Left colon (tissue), 2 donors: Measurements from ENCODE around the gene PPP2R3A. TPM values are rescaled to one million over a fixed set of nuclear protein-coding genes. Genes with fewer than 3 reads are reported as not detected.

ENCODE experiments used
- ATAC-seq: fragments of 200-7000 bp; cut with Tn5 transposase; one replicate; pipeline ENCODE4 v1.9.1; 2020; ENCODE audit warnings: mild to moderate bottlenecking, moderate library complexity
- DNase-seq, 2 donors: peaks; one replicate each; pipeline ENCODE4 v3.0.0-alpha.2; 2020
- intact Hi-C, 2 donors: fragments of 100-400 bp; cut with DNase I in 1 of 2; cut with micrococcal nuclease in 1 of 2; formaldehyde crosslinking; loops; one replicate each; pipeline versions ENCODE4 v1.11.2 to v1.14.0; 2022; cut with DNase I, micrococcal nuclease
- total RNA-seq, 2 donors: library from RNA; stranded (reverse); fragmentation: NEBNext Ultra II Directional; extraction: Animal tissue kit (Norgen Biotek cat#: 25700); gene quantifications; one replicate each; pipeline ENCODE4 v1.2.1, GENCODE V29; 2021
- donor health status: DM: no; HTN: no; CAD: no.
- donor health status: DM: yes; HTN: yes; CAD: no.

Gene PPP2R3A
- total RNA-seq, 2 donors from 2014 or later, result 21.3 to 28.2 TPM

GRCh38 chr3:135997554-135998320 is 32.2 kb downstream of the PPP2R3A start:
- intact Hi-C loops, result no loop called here
- ATAC-seq (no peak), DNase-seq (no peak)

DNA sequence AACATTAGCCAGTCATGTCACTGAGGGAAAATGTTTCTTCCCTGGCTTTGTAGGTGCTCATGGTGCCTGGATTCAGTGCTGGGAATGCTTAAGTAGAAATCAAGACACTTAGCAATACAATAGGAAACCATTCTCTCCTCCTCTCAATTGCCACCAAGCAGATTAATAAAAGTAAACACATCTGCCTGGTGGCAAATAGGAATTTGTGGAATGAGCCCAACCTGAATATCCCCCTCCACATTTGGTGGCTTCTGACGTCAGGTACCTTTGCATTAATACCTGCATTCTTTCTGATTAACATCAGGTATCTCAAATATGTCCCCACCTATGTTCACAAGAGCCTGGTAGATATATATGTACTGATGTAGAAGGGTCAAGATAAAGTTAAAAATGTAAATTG is 42.7 kb downstream of the PPP2R3A start:
- DNase-seq (no peak), ATAC-seq (no peak)
- intact Hi-C loops, result no loop called here

DNA sequence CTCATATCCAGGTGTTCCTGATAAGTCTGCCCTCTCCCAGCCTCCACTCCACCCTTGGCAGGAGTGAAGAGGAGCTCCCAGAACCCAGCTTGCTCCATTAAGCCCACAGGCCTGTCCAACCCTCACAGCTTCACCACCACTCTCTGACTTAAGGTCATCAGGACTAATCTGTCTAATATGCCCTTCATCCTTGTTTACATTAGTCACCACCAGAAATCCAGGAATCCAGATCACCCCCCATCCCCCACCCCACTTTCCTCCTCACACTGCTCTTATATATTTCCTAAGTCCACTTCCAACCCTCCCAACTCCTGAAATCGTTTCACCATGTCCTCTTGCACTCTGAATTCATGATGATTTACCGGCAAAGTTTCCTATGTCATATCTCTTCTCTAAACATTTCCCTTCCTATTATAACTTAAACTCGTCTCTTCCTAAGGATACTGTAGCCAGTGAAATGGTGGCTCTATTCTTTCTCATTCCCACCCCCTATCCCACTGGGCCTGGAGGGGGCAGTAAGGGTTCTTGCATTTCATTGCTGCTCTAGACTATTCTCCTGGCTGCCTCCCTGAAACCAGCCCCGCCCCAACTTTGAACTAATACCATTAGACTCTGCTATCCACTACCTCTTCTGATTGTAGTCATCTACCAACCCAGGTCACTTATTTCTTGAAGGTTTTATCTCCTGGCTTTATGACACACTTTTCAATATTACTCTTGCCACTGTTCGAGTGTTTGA is 43.4 kb downstream of the PPP2R3A start:
- DNase-seq (no peak), ATAC-seq (no peak)
- intact Hi-C loops, result no loop called here

GRCh38 chr3:136018876-136019275 is 53.3 kb downstream of the PPP2R3A start:
- no peak for ATAC-seq
- no peak for DNase-seq
- intact Hi-C loops, result no loop called here

DNA sequence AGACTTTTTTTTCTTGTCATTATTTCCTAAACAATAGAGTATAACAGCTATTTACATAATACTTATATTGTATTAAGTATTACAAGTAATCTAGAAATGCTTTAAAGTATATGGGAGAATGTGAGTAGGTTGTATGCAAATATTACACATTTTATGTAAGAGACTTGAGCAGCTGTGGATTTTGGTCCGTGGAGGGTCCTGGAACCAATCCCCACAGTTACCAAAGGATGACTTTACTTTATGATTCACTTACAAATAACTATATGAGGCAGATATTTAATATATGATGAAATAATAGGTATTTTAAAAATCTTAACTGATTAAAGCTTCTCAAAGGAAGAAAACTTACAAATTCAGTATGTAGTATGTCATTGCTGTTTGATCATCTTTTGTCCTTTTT is 56.3 kb downstream of the PPP2R3A start:
- ATAC-seq (no peak), DNase-seq (no peak)
- intact Hi-C loops, result no loop called here

- ATAC-seq (no peak), DNase-seq (no peak)
- intact Hi-C loops, result no loop called here
Measured at GRCh38 chr3:136022529-136023263, 57.2 kb downstream of the PPP2R3A start.

DNA sequence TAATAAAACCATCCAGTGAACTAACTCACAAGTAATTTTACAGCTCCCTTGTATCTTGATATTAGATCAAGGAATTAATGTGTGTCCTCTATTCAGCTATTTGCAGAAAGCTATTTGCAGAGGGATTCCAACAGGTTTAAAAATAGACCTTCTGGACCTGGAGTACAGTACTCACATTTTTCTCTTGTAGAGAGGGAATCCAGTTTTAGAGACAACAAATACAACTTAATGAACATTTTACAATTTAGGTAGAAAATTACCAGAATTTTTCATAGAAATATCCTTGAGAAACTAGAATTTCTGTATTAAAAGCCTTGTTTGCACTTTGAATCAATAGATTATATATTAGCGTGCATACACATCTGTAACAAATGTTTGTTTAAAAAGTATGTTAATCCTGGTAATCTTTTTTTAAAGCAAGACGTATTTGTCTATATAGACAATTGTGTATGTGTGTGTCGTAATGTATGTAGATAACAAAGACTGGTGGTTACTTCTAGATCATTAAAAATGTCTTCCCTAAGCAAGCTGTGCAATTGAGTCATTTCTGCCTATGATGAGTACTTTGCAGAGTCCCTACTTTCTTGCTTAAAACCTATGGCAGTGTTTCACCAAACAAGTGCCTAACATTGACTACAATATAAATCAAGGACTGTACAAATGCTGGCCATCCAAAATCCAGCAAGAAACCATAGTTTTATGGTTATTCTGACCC is 57.9 kb downstream of the PPP2R3A start:
- intact Hi-C loops, result no loop called here
- ATAC-seq (no peak), DNase-seq (no peak)

- no peak for DNase-seq
- no peak for ATAC-seq
- intact Hi-C loops, result no loop called here
Measured at GRCh38 chr3:136036306-136036705, 70.8 kb downstream of the PPP2R3A start.

- ATAC-seq (no peak), DNase-seq (no peak)
- intact Hi-C loops, result no loop called here
Measured at GRCh38 chr3:136038668-136039067, 73.1 kb downstream of the PPP2R3A start.

DNA sequence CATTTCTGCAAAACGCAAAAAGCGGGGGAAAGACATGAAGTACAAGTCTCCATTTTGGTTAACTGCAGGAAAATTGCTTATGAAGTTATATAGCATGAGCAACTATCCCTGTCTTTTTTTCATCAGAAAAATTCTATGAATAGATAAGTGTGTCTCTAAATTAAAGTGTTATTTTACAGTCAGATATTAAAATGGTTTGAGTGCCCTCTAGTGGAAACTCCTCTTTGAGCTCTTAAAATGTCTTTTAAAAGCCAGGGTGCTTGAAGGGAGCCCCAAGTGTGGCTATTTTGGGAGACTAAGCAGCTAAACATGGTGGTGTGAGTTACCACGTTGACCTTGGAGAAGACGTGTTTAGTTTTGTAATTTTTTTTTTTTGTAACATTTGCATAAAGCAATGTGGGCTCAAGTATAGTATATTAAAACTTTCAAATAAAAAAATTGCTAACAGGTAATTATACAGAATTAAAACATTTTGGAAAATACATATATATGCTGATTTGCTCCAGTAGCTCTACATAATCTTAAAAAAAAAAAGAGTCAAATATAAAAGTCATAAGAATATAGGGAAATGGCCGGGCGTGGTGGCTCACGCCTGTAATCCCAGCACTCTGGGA is 77.2 kb downstream of the PPP2R3A start:
- DNase-seq (no peak), ATAC-seq (peak; percentile 45)
- intact Hi-C loops, result loop anchor here in 1 of 2 donors (5.0 kb wide), 1 partner anchor 125 kb away; no protein-coding TSS in a partner anchor

GRCh38 chr3:136044980-136045745 is 79.6 kb downstream of the PPP2R3A start:
- DNase-seq (no peak), ATAC-seq (no peak)
- intact Hi-C loops, result loop anchor here in 1 of 2 donors (5.0 kb wide), 1 partner anchor 128 kb away; no protein-coding TSS in a partner anchor

DNA sequence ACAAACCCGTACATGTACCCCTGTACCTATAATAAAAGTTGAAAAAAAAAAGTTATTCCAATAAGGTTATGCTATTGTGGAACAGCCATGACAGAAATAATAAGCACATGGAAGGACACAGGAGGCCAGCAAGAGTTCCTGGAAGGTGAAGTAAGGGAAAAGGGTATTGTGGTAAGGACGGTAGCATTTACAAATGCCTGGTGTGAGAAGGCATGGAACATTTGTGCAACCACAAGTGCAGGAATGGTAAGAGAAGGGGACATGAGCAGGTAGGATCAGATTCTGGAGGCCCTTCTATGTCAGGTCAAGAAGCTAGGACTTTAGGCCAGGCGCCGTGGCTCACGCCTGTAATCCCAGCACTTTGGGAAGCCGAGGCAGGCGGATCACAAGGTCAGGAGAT is 82.5 kb downstream of the PPP2R3A start:
- DNase-seq (no peak), ATAC-seq (no peak)
- intact Hi-C loops, result no loop called here

- DNase-seq (no peak), ATAC-seq (no peak)
- intact Hi-C loops, result no loop called here
Measured at GRCh38 chr3:136050250-136050649, 84.7 kb downstream of the PPP2R3A start.

GRCh38 chr3:136055491-136055890 is 90.0 kb downstream of the PPP2R3A start:
- ATAC-seq, result no peak
- intact Hi-C loops, result no loop called here

GRCh38 chr3:136067211-136067610 is 101.7 kb downstream of the PPP2R3A start:
- DNase-seq (no peak), ATAC-seq (no peak)
- intact Hi-C loops, result no loop called here

More at GRCh38 chr3:136055491-136055890, 90.0 kb downstream of the PPP2R3A start:
- no peak for DNase-seq

GRCh38 chr3:136068708-136069107 is 103.2 kb downstream of the PPP2R3A start:
- no peak for ATAC-seq
- intact Hi-C loops, result no loop called here
- DNase-seq, result no peak

GRCh38 chr3:136069933-136070332 is 104.4 kb downstream of the PPP2R3A start:
- intact Hi-C loops, result loop anchor here in 1 of 2 donors (10.0 kb wide), 3 partner anchors 125 to 685 kb away; partner anchors contain the start of genes MSL2 and STAG1
- ATAC-seq (no peak), DNase-seq (no peak)

DNA sequence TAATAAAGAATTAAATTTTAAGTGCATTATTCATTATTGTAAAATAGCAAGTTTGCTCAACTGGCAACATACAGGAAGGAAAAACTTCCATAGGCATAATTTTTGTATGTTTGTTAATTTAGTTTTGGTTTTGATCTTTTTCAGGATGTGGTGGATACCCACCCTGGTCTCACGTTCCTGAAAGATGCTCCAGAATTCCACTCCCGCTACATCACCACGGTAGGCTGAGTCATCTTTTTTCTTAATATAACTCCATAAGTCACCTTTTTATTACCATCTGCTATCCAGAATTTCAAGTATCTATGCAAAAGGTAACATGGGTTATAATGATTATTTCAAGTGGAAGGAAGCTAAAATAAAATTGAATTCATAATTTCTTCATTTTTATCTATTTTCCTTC is 104.8 kb downstream of the PPP2R3A start:
- no peak for ATAC-seq
- DNase-seq, result no peak
- intact Hi-C loops, result loop anchor here in 1 of 2 donors (10.0 kb wide), 3 partner anchors 124 to 684 kb away; partner anchors contain the start of genes MSL2 and STAG1
